HG02973 (cell line): Measurements from ENCODE around the gene CD2BP2.
"Not testable (repeated sequence)": the region's sequence is repeated elsewhere in the genome, so short reads cannot be mapped to it uniquely, and the experiment has no call there.

ENCODE experiments used
- ATAC-seq: cut with Tn5 transposase; IDR thresholded peaks from one replicate; pipeline ENCODE4 v1.9.1; 2021; ENCODE audit warnings: moderate library complexity; ENCODE audit not compliant: unreplicated experiment

CD2BP2 gene

GRCh38 chr16:30348113-30348512 is 7.0 kb downstream of the CD2BP2 start:
- ATAC-seq, result no peak

- ATAC-seq, result no peak
Observed at GRCh38 chr16:30346286-30346685, 8.8 kb downstream of the CD2BP2 start.

GRCh38 chr16:30343491-30343820 is 11.7 kb downstream of the CD2BP2 start:
- ATAC-seq, result not testable (repeated sequence)

GRCh38 chr16:30342751-30343490 is 12.2 kb downstream of the CD2BP2 start:
- ATAC-seq, result no peak

GRCh38 chr16:30341971-30342370 is 13.1 kb downstream of the CD2BP2 start:
- ATAC-seq, result not testable (repeated sequence)

- no peak for ATAC-seq
Observed at GRCh38 chr16:30340621-30341020, 14.5 kb downstream of the CD2BP2 start.

- ATAC-seq, result not testable (repeated sequence)
Observed at GRCh38 chr16:30338715-30339114, 16.4 kb downstream of the CD2BP2 start.

- not testable (repeated sequence) for ATAC-seq
Observed at GRCh38 chr16:30337964-30338357, 17.1 kb downstream of the CD2BP2 start.

GRCh38 chr16:30335598-30336474 is 19.3 kb downstream of the CD2BP2 start:
- ATAC-seq, result peak; percentile 6

- ATAC-seq, result peak; percentile 52
Observed at GRCh38 chr16:30335028-30335597, 20.0 kb downstream of the CD2BP2 start.

- peak; percentile 83 for ATAC-seq
Observed at GRCh38 chr16:30334473-30334989, 20.6 kb downstream of the CD2BP2 start.

- not testable (repeated sequence) for ATAC-seq
Observed at GRCh38 chr16:30324220-30324619, 30.9 kb downstream of the CD2BP2 start.

GRCh38 chr16:30318647-30319046 is 36.5 kb downstream of the CD2BP2 start:
- ATAC-seq, result not testable (repeated sequence)

- ATAC-seq, result not testable (repeated sequence)
Observed at GRCh38 chr16:30310937-30311336, 44.2 kb downstream of the CD2BP2 start.

- ATAC-seq, result not testable (repeated sequence)
Observed at GRCh38 chr16:30309255-30309654, 45.9 kb downstream of the CD2BP2 start.
